OCI-LY7 (cell line): ENCODE data around the gene PWP1. TPM values are rescaled to one million over a fixed set of nuclear protein-coding genes. Genes with fewer than 3 reads are reported as not detected.

Experiments
- BruUV-seq: library from RNA; stranded (reverse); fragments of 400-500 nt; replicated peaks from 2 replicates; lab custom pipeline; 2021; lab: Mats Ljungman, UMichigan
- CTCF ChIA-PET: fragments of 300-600 bp; sonication (Branson Sonifier 250); formaldehyde crosslinking; loops from one replicate; lab custom pipeline; 2022; ENCODE audit warnings: antibody characterized with exemption; ENCODE audit not compliant: unreplicated experiment; lab: Charles Lee
- POLR2A ChIA-PET: fragments of 300-600 bp; sonication (Branson Sonifier 250); formaldehyde crosslinking; loops from one replicate; lab custom pipeline; 2022; ENCODE audit warnings: antibody characterized with exemption; lab: Charles Lee
- DNase-seq: peaks from one replicate; pipeline ENCODE4 v3.0.0-alpha.2; 2015; ENCODE audit warnings: low spot score
- H2AFZ ChIP-seq: fragments of 200-600 bp; sonication (generic), shearing (Covaris generic); 2 replicates; pipeline ENCODE4 v1.6.1; 2014; ENCODE audit warnings: mild to moderate bottlenecking, antibody characterized with exemption, low read length, moderate library complexity
- H3K27ac ChIP-seq: fragments of 200-600 bp; sonication (generic); 2 replicates; pipeline ENCODE4 v1.5.1; 2014; ENCODE audit warnings: mixed run types, low read depth, mild to moderate bottlenecking, moderate library complexity, low read length, inconsistent platforms; ENCODE audit not compliant: poor library complexity, severe bottlenecking
- H3K36me3 ChIP-seq: fragments of 200-600 bp; sonication (generic); 2 replicates; pipeline ENCODE4 v1.6.1; 2014; ENCODE audit warnings: mild to moderate bottlenecking, antibody characterized with exemption, low read length, moderate library complexity, mixed read lengths; ENCODE audit not compliant: insufficient read depth
- H3K4me1 ChIP-seq: fragments of 200-600 bp; sonication (generic); 2 replicates; pipeline ENCODE4 v1.5.1; 2014; ENCODE audit warnings: mild to moderate bottlenecking, low read length; ENCODE audit not compliant: insufficient read depth, poor library complexity, severe bottlenecking
- H3K4me2 ChIP-seq: fragments of 200-600 bp; sonication (generic); 2 replicates; pipeline ENCODE4 v1.6.1; 2014; ENCODE audit warnings: mild to moderate bottlenecking, low read length
- H3K4me3 ChIP-seq: fragments of 200-600 bp; sonication (generic); 2 replicates; pipeline ENCODE4 v1.5.1; 2014; ENCODE audit warnings: mild to moderate bottlenecking, low read depth, low read length; ENCODE audit not compliant: poor library complexity, severe bottlenecking
- H3K79me2 ChIP-seq: fragments of 200-600 bp; sonication (generic); 2 replicates; pipeline ENCODE4 v1.6.1; 2016; ENCODE audit warnings: low read depth, mild to moderate bottlenecking, low read length, moderate library complexity, mixed read lengths; ENCODE audit not compliant: insufficient read depth
- H3K9me2 ChIP-seq: fragments of 200-600 bp; sonication (generic); 2 replicates; pipeline ENCODE4 v1.6.1; 2016; ENCODE audit warnings: mild to moderate bottlenecking, low read length, mixed read lengths; ENCODE audit not compliant: insufficient read depth
- H3K9me3 ChIP-seq: fragments of 200-600 bp; sonication (generic); 2 replicates; pipeline ENCODE4 v1.6.1; 2014; ENCODE audit warnings: mild to moderate bottlenecking, mixed run types, low read length, mixed read lengths
- H4K20me1 ChIP-seq: fragments of 200-600 bp; sonication (generic); 2 replicates; pipeline ENCODE4 v1.6.1; 2014; ENCODE audit warnings: mild to moderate bottlenecking, antibody characterized with exemption, low read length, moderate library complexity, mixed read lengths; ENCODE audit not compliant: insufficient read depth
- CTCF ChIP-seq: fragments of 200-600 bp; sonication (generic); conservative IDR thresholded peaks from 2 replicates; pipeline ENCODE4 v1.5.1; 2014; ENCODE audit warnings: mild to moderate bottlenecking, antibody characterized with exemption, low read length, moderate library complexity, mixed read lengths
- EZH2phosphoT487 ChIP-seq: fragments of 200-600 bp; sonication (generic); IDR thresholded peaks from 2 replicates; pipeline ENCODE4 v1.6.1; 2018; ENCODE audit warnings: low read depth, borderline replicate concordance, mild to moderate bottlenecking, mixed run types, antibody characterized with exemption, low read length, moderate library complexity, mixed read lengths
- intact Hi-C: fragments of 100-400 bp; cut with micrococcal nuclease; formaldehyde crosslinking; loops from one replicate; pipeline ENCODE4 v1.10.0; 2022; ENCODE audit not compliant: unreplicated experiment
- total RNA-seq, 2 experiments: library from RNA; depleted of rRNA in 1 of 2; stranded (reverse); fragments of >200 nt in 1 of 2; shearing (Covaris generic) in 1 of 2; gene quantifications; 2 replicates each; pipeline ENCODE4 v1.2.3, GENCODE V29; 2014 to 2022

The PWP1 gene
- total RNA-seq, 2 experiments from 2014 or later, result 28.2 to 44.5 TPM

- Histone ChIP-seq H3K9me3 (no peaks in the 10 kb centered on the region), H3K4me3 (no peak overlapping the region), H3K4me2 (no peak overlapping the region), H2AFZ (no peak overlapping the region), H3K4me1 (no peaks in the 10 kb centered on the region), H4K20me1 (no peaks in the 10 kb centered on the region), H3K36me3 (no peaks in the 10 kb centered on the region), H3K9me2 (no peaks in the 10 kb centered on the region), H3K27ac (no peak overlapping the region), H3K79me2 (no peaks in the 10 kb centered on the region)
- TF ChIP-seq CTCF (no peak), EZH2phosphoT487 (no peak)
- ChIA-PET CTCF (no interaction called here), POLR2A (no interaction called here)
- no TSS peak for BruUV-seq
- intact Hi-C loops, result no loop called here
- DNase-seq, result no peak
These were observed 23.1 kb upstream of the PWP1 start for GRCh38 chr12:107662484-107662883.

- TF ChIP-seq EZH2phosphoT487 (no peak), CTCF (no peak)
- DNase-seq, result no peak
- H3K36me3 ChIP-seq, result no peaks in the 10 kb centered on the region
- no peaks in the 10 kb centered on the region for H3K4me1 ChIP-seq
- H3K79me2 ChIP-seq, result no peaks in the 10 kb centered on the region
- no peak overlapping the region for H3K27ac ChIP-seq
- no peak overlapping the region for H2AFZ ChIP-seq
- no peaks in the 10 kb centered on the region for H4K20me1 ChIP-seq
- H3K4me2 ChIP-seq, result no peak overlapping the region
- ChIA-PET POLR2A (no interaction called here), CTCF (no interaction called here)
- intact Hi-C loops, result no loop called here
- no peaks in the 10 kb centered on the region for H3K9me3 ChIP-seq
- no peaks in the 10 kb centered on the region for H3K9me2 ChIP-seq
- no TSS peak for BruUV-seq
- H3K4me3 ChIP-seq, result no peak overlapping the region
These were observed 22.3 kb upstream of the PWP1 start for GRCh38 chr12:107663277-107663676.

- ChIA-PET CTCF (no interaction called here), POLR2A (no interaction called here)
- BruUV-seq, result no TSS peak
These were observed 19.6 kb upstream of the PWP1 start for GRCh38 chr12:107666009-107666408.

More at GRCh38 chr12:107666009-107666408, 19.6 kb upstream of the PWP1 start:
- no peak overlapping the region for H3K4me3 ChIP-seq
- H3K4me1 ChIP-seq, result no peaks in the 10 kb centered on the region
- intact Hi-C loops, result no loop called here
- no peak overlapping the region for H3K27ac ChIP-seq
- DNase-seq, result no peak
- H3K9me3 ChIP-seq, result no peaks in the 10 kb centered on the region
- H2AFZ ChIP-seq, result no peak overlapping the region
- H3K9me2 ChIP-seq, result no peaks in the 10 kb centered on the region
- H3K4me2 ChIP-seq, result no peak overlapping the region
- H4K20me1 ChIP-seq, result no peaks in the 10 kb centered on the region
- H3K36me3 ChIP-seq, result no peaks in the 10 kb centered on the region
- no peaks in the 10 kb centered on the region for H3K79me2 ChIP-seq
- TF ChIP-seq CTCF, result no peak
- TF ChIP-seq EZH2phosphoT487, result no peak
